K562 (cell line): ENCODE data around the gene TRIM25. TPM values are rescaled to one million over a fixed set of nuclear protein-coding genes. Genes with fewer than 3 reads are reported as not detected.

Experiments
- ATAC-seq: fragments of 200-7000 bp; cut with Tn5 transposase; 3 replicates; pipeline ENCODE4 v1.9.1; 2020; ENCODE audit warnings: moderate library complexity
- BruUV-seq: library from RNA; stranded (reverse); fragments of 400-500 nt; replicated peaks from 2 replicates; lab custom pipeline; 2021; lab: Mats Ljungman, UMichigan
- CTCF ChIA-PET: fragments of 300-600 bp; formaldehyde crosslinking; extraction: SDS; loops from one replicate; lab custom pipeline; 2021; ENCODE audit warnings: low intra/inter-chr PET ratio; lab: Yijun Ruan, JAX
- POLR2A ChIA-PET: fragments of 300-600, 350-650 bp; sonication (Branson Sonifier 250); formaldehyde crosslinking; extraction: SDS; loops from one replicate; lab custom pipeline; 2021; ENCODE audit warnings: antibody characterized with exemption, inconsistent platforms; lab: Yijun Ruan, JAX
- DNase-seq, 4 experiments: peaks; one replicate each; pipeline versions ENCODE4 v3.0.0 to v3.0.0-alpha.2; 2011 to 2018; ENCODE audit warnings: low spot score in 3 of 4, mixed read lengths in 3 of 4; ENCODE audit errors: extremely low read depth in 1 of 4
- FAIRE-seq: peaks from 2 replicates; lab custom pipeline; 2011; peaks lifted over from hg19 to GRCh38; lab: Jason Lieb, UNC
- H2AFZ ChIP-seq: 2 replicates; pipeline ENCODE4 v1.6.0; 2011; ENCODE audit warnings: low read depth, low read length, control low read depth, inconsistent platforms
- H3K27ac ChIP-seq: fragments of 200-600 bp; 3 replicates; pipeline ENCODE4 v1.8.0; 2011; ENCODE audit warnings: low read depth, mild to moderate bottlenecking, control low read depth, inconsistent platforms, low read length, moderate library complexity, mixed read lengths; ENCODE audit errors: extremely low read depth
- H3K27me3 ChIP-seq, 2 experiments: fragments of 300-600 bp in 1 of 2; 2 replicates in 1 of 2; 3 replicates in 1 of 2; pipeline versions ENCODE4 v1.6.0 to v1.8.0; 2011; ENCODE audit warnings: inconsistent platforms in 2 of 2, low read length in 2 of 2, mild to moderate bottlenecking in 1 of 2, mixed read lengths in 1 of 2, moderate library complexity in 1 of 2; ENCODE audit not compliant: control insufficient read depth in 2 of 2, insufficient read depth in 2 of 2
- H3K36me3 ChIP-seq: fragments of 300-600 bp; 3 replicates; pipeline ENCODE4 v1.8.0; 2011; ENCODE audit warnings: mild to moderate bottlenecking, low read length, inconsistent platforms; ENCODE audit not compliant: control insufficient read depth, insufficient read depth
- H3K4me1 ChIP-seq, 2 experiments: fragments of 200-600 bp in 1 of 2; replicated peaks in 1 of 2; 2 replicates in 1 of 2; 3 replicates in 1 of 2; pipeline versions ENCODE4 v1.5.1 to v1.8.0; 2011; ENCODE audit warnings: inconsistent platforms in 2 of 2, low read length in 2 of 2, mild to moderate bottlenecking in 1 of 2, mixed read lengths in 1 of 2, moderate library complexity in 1 of 2; ENCODE audit not compliant: control insufficient read depth in 2 of 2, insufficient read depth in 2 of 2
- H3K4me2 ChIP-seq: 2 replicates; pipeline ENCODE4 v1.6.1; 2011; ENCODE audit warnings: low read length, control low read depth, inconsistent platforms, mixed read lengths; ENCODE audit not compliant: insufficient read depth
- H3K4me3 ChIP-seq: fragments of 200-600 bp; sonication (generic), shearing (Covaris generic); 2 replicates; pipeline ENCODE4 v1.5.1; 2016; ENCODE audit warnings: control low read depth, inconsistent platforms
- H3K79me2 ChIP-seq: fragments of 200-600 bp; 3 replicates; pipeline ENCODE4 v1.8.0; 2011; ENCODE audit warnings: low read length, inconsistent platforms; ENCODE audit not compliant: control insufficient read depth, insufficient read depth
- H3K9ac ChIP-seq, 2 experiments: 2 replicates each; pipeline versions ENCODE4 v1.6.0 to v1.6.1; 2011; ENCODE audit warnings: low read depth in 2 of 2, low read length in 2 of 2, control low read depth in 1 of 2, inconsistent platforms in 1 of 2, mild to moderate bottlenecking in 1 of 2, mixed read lengths in 1 of 2; ENCODE audit not compliant: insufficient read depth in 1 of 2
- H3K9me1 ChIP-seq: one replicate; pipeline ENCODE4 v1.6.0; 2011; ENCODE audit warnings: inconsistent platforms, mild to moderate bottlenecking, low read length, moderate library complexity; ENCODE audit not compliant: control insufficient read depth, insufficient read depth
- H3K9me3 ChIP-seq: replicated peaks from 2 replicates; pipeline ENCODE4 v1.5.1; 2011; ENCODE audit warnings: low read depth, low read length, inconsistent platforms; ENCODE audit not compliant: control insufficient read depth, insufficient read depth
- H4K20me1 ChIP-seq: replicated peaks from 2 replicates; pipeline ENCODE4 v1.6.1; 2011; ENCODE audit warnings: low read length, inconsistent platforms, mixed read lengths; ENCODE audit not compliant: control insufficient read depth, insufficient read depth
- BCOR ChIP-seq: fragments of 450-650 bp; IDR thresholded peaks from 2 replicates; pipeline ENCODE4 v1.6.1; 2016
- DACH1 ChIP-seq: fragments of 450-650 bp; IDR thresholded peaks from 2 replicates; pipeline ENCODE4 v1.6.1; 2018; ENCODE audit not compliant: partially characterized antibody
- DPF2 ChIP-seq: fragments of 450-650 bp; IDR thresholded peaks from 2 replicates; pipeline ENCODE4 v1.6.1; 2016
- ELF2 ChIP-seq: fragments of 250-450 bp; sonication (Bioruptor Pico); IDR thresholded peaks from 2 replicates; pipeline ENCODE4 v1.5.0; 2021; ENCODE audit warnings: mild to moderate bottlenecking
- ILK ChIP-seq: fragments of 450-650 bp; IDR thresholded peaks from 2 replicates; pipeline ENCODE4 v1.6.1; 2016; ENCODE audit warnings: missing genetic modification characterization, low read depth, mild to moderate bottlenecking, missing compliant biosample characterization, moderate library complexity, borderline replicate concordance
- KAT7 ChIP-seq: sonication (generic); formaldehyde crosslinking; IDR thresholded peaks from 2 replicates; pipeline ENCODE4 v1.8.0; 2022; ENCODE audit warnings: missing genetic modification reagents, mild to moderate bottlenecking, borderline replicate concordance
- MBD2 ChIP-seq: sonication (generic); IDR thresholded peaks from 2 replicates; pipeline ENCODE4 v1.6.1; 2016; ENCODE audit warnings: low read depth, borderline replicate concordance
- NEUROD1 ChIP-seq: fragments of 150-350 bp; IDR thresholded peaks from 2 replicates; pipeline ENCODE4 v1.6.1; 2014; ENCODE audit warnings: borderline replicate concordance, low read length, low read depth; ENCODE audit not compliant: partially characterized antibody
- NR2C2 ChIP-seq, 2 experiments: fragments of 200-800 bp in 1 of 2; sonication (Bioruptor generic) in 1 of 2; sonication (generic) in 1 of 2; formaldehyde crosslinking in 1 of 2; IDR thresholded peaks; 2 replicates each; pipeline versions ENCODE4 v1.6.1 to v1.8.0; 2016 to 2022; ENCODE audit warnings: mild to moderate bottlenecking in 1 of 2, missing compliant biosample characterization in 1 of 2, missing genetic modification characterization in 1 of 2, missing genetic modification reagents in 1 of 2
- RBFOX2 ChIP-seq: fragments of 200-400 bp; formaldehyde crosslinking; IDR thresholded peaks from 2 replicates; pipeline ENCODE4 v1.6.1; 2017; ENCODE audit warnings: low read depth, mild to moderate bottlenecking, low read length, moderate library complexity
- RBM15 ChIP-seq: fragments of 200-400 bp; formaldehyde crosslinking; IDR thresholded peaks from 2 replicates; pipeline ENCODE4 v1.6.1; 2018; ENCODE audit warnings: mild to moderate bottlenecking, low read length, moderate library complexity; ENCODE audit not compliant: insufficient read depth
- SMAD4 ChIP-seq: fragments of 250-450 bp; sonication (Bioruptor Pico); conservative IDR thresholded peaks from 2 replicates; pipeline ENCODE4 v1.8.0; 2021; ENCODE audit warnings: inconsistent platforms, mild to moderate bottlenecking, moderate library complexity
- TRIM28 ChIP-seq: fragments of 450-650 bp; IDR thresholded peaks from 2 replicates; pipeline ENCODE4 v1.6.1; 2017
- ZBTB17 ChIP-seq: fragments of 450-650 bp; formaldehyde crosslinking; IDR thresholded peaks from 2 replicates; pipeline ENCODE4 v1.4.0; 2020; ENCODE audit warnings: mild to moderate bottlenecking
- ZNF146 ChIP-seq: IDR thresholded peaks from one replicate; pipeline ENCODE4 v1.6.1; 2018; ENCODE audit warnings: missing compliant biosample characterization; ENCODE audit not compliant: unreplicated experiment
- ZNF197 ChIP-seq: fragments of 200-800 bp; sonication (Bioruptor generic); IDR thresholded peaks from 2 replicates; pipeline ENCODE4 v1.6.1; 2016; ENCODE audit warnings: low read depth, missing genetic modification characterization, missing compliant biosample characterization
- ZNF76 ChIP-seq: fragments of 250-450 bp; sonication (Bioruptor Pico); IDR thresholded peaks from 2 replicates; pipeline ENCODE4 v1.4.0; 2020; ENCODE audit warnings: mild to moderate bottlenecking, moderate library complexity, borderline replicate concordance
- WGBS: fragments of 100-300 bp; shearing (Covaris generic); methylation state at CpG from one replicate; pipeline ENCODE4 v1.1.6; 2016; ENCODE audit warnings: low coverage, mixed read lengths; ENCODE audit not compliant: insufficient coverage; ENCODE audit errors: missing lambda C conversion rate; 5-methylcytosine and 5-hydroxymethylcytosine counted together
- in situ Hi-C: fragments of 300-500 bp; cut with MboI; formaldehyde crosslinking; loops from 4 replicates; pipeline ENCODE4 v1.15.0; 2018; ENCODE audit warnings: inconsistent platforms, mixed read lengths
- intact Hi-C: fragments of 100-400 bp; cut with micrococcal nuclease; formaldehyde crosslinking; loops from 2 replicates; pipeline ENCODE4 v1.14.2; 2022
- polyA plus RNA-seq, 8 experiments: library from polyadenylated mRNA; depleted of rRNA in 4 of 8; stranded (reverse) in 5 of 8; unstranded in 3 of 8; fragments of >200 nt; fragmentation: Nextera tagmentation in 2 of 8; fragmentation: Illumina TruSeq in 1 of 8; extraction: Ambion mirVana in 2 of 8; extraction: Trizol in 1 of 8; gene quantifications; 2 replicates each; pipeline versions ENCODE4 v1.2.1 to v1.2.3, GENCODE V29; 2011 to 2014; ENCODE audit warnings: inconsistent platforms in 1 of 8, missing spikeins in 1 of 8
- total RNA-seq, 7 experiments: library from RNA; depleted of rRNA in 6 of 7; stranded (reverse); fragments of >200 nt in 6 of 7; fragmentation: Illumina TruSeq in 2 of 7; extraction: Trizol in 2 of 7; gene quantifications; 2 replicates each; pipeline versions ENCODE4 v1.2.1 to v1.2.3, GENCODE V29; 2011 to 2021; ENCODE audit warnings: low replicate concordance in 1 of 7
- TF ChIP-seq, protein P1 (sequence below): fragments of 250-450 bp; sonication (Bioruptor Pico); IDR thresholded peaks from 2 replicates; pipeline ENCODE4 v1.4.0; 2020; ENCODE audit warnings: mild to moderate bottlenecking, moderate library complexity, borderline replicate concordance

TRIM25 gene
- total and polyA plus RNA-seq, 9 of the 15 experiments (the other 6 are each of a cell fraction or from before 2014, with no cell fraction given) = 5.9 to 49.5 (median 24.5) TPM

DNA sequence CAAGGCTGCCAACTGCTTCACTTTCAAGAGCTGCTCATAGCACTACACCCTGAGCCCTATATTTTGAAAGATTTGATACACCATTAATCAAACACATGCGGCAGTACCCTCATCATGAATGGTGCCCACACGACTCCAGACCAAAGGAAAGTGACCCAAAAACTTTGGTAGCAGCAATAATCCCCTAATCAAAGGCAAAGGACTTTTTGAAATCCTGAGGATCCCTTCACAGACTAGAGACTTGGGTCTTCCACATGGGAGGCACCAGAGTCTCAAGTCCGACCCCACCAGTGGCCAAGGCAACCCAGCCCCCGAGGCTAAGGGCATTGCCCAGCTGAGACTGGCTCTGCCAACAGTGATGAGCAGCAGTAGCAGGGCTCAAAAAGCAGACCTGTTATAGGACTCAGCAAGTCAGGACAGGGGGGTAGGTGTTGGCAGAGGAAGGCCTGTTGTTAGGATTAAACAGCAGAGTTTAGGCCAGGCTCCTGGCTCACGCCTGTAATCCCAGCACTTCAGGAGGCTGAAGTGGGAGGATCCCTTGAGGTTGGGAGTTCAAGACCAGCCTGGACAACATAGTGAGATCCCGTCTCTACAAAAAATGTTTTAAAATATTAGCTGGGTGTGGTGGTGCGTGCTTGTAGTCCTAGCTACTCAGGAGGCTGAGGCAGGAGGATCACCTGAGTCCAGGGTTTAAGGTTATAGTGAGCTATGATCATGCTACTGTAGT, 3.2 kb downstream of the TRIM25 start:
- Histone ChIP-seq H3K9ac (peak overlapping the region; percentile 41 to 86; a peak in 3 of 4 replicates), H3K27me3 (no peaks in the 10 kb centered on the region), H3K27ac (peak overlapping the region; percentile 68), H3K9me1 (peaks cover 4% of the 10 kb centered on the region), H4K20me1 (0 out of 2 replicates have a peak, but pooled peaks cover 4% of the 10 kb centered on the region), H3K4me2 (peak overlapping the region; percentile 68), H3K36me3 (peaks cover 51% of the 10 kb centered on the region), H3K4me3 (peak overlapping the region; percentile 12), H3K9me3 (no peaks in the 10 kb centered on the region), H3K4me1 (peaks cover 41 to 54% of the 10 kb centered on the region in 2 experiments), H2AFZ (no peak overlapping the region), H3K79me2 (peaks cover 59% of the 10 kb centered on the region)
- CTCF ChIA-PET = no interaction called here
- intact Hi-C loops (loop anchor here (1.0 to 5.0 kb wide), 2 partner anchors 30 to 78 kb away; partner anchors contain the start of genes C17orf67 and DGKE), in situ Hi-C loops (no loop called here)
- ATAC-seq (no peak), FAIRE-seq (no peak), DNase-seq (no peak)
- BruUV-seq = no TSS peak
- WGBS = 48% methylated on average over 7 of the region's 7 CpGs
- POLR2A ChIA-PET = interaction anchor here (0.5 to 2.8 kb wide), 7 partner anchors 10 to 291 kb away, joined by 3 to 12 read pairs (median 3); no protein-coding TSS in a partner anchor
- TF ChIP-seq DPF2 (0 out of 2 replicates have a peak, but pooled peaks have one; percentile 4), ZNF197 (CRISPR knock-in tag) (no peak), TRIM28 (0 out of 2 replicates have a peak, but pooled peaks have one; percentile 5), NR2C2 (CRISPR knock-in tag; IDR thresholded peaks at IDR 0.05) (no peak), NR2C2 (tag; IDR thresholded peaks at IDR 0.05) (peak; percentile 89), ZBTB17 (0 out of 2 replicates have a peak, but pooled peaks have one; percentile 14), BCOR (peak; percentile 64), ILK (tag) (no peak), RBFOX2 (0 out of 2 replicates have a peak, but pooled peaks have one; percentile 18), NEUROD1 (peak; percentile 9), KAT7 (CRISPR knock-in tag) (no peak), DACH1 (no peak), ELF2 (CRISPR knock-in tag) (0 out of 2 replicates have a peak, but pooled peaks have one; percentile 23), ZNF76 (CRISPR knock-in tag) (0 out of 2 replicates have a peak, but pooled peaks have one; percentile 69), ZNF146 (CRISPR knock-in tag) (no peak), SMAD4 (CRISPR knock-in tag) (0 out of 2 replicates have a peak, but pooled peaks have one; percentile 2), MBD2 (0 out of 2 replicates have a peak, but pooled peaks have one; percentile 4), RBM15 (no peak)
- TF ChIP-seq, protein P1, sequence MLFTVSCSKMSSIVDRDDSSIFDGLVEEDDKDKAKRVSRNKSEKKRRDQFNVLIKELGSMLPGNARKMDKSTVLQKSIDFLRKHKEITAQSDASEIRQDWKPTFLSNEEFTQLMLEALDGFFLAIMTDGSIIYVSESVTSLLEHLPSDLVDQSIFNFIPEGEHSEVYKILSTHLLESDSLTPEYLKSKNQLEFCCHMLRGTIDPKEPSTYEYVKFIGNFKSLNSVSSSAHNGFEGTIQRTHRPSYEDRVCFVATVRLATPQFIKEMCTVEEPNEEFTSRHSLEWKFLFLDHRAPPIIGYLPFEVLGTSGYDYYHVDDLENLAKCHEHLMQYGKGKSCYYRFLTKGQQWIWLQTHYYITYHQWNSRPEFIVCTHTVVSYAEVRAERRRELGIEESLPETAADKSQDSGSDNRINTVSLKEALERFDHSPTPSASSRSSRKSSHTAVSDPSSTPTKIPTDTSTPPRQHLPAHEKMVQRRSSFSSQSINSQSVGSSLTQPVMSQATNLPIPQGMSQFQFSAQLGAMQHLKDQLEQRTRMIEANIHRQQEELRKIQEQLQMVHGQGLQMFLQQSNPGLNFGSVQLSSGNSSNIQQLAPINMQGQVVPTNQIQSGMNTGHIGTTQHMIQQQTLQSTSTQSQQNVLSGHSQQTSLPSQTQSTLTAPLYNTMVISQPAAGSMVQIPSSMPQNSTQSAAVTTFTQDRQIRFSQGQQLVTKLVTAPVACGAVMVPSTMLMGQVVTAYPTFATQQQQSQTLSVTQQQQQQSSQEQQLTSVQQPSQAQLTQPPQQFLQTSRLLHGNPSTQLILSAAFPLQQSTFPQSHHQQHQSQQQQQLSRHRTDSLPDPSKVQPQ (CRISPR knock-in tag) = no peak
